ENCODE data around the gene LSM10.

Gene LSM10

DNA sequence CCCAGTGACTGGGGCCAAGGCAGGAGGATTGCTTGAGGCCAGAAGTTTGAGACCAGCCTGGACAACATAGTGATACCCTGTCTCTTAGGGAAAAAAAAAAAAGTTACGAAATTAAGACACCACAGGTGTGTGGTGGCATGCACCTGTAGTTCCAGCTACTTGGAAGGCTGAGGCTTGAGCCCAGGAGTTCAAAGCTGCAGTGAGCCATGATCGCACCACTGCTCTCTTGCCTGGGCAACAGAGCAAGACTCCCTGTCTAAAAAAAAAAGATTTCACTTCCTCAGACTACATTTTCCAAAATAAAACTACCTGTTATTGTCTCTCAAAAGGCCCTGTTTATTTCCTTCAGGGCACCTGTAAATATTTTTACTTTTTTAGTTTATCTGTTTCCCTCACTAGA is 7.3 kb downstream of the LSM10 start:
- H3K4me3 ChIP-seq (ENCODE audit: low read depth, low read length): no peak overlapping the region
- TF ChIP-seq, protein P1, sequence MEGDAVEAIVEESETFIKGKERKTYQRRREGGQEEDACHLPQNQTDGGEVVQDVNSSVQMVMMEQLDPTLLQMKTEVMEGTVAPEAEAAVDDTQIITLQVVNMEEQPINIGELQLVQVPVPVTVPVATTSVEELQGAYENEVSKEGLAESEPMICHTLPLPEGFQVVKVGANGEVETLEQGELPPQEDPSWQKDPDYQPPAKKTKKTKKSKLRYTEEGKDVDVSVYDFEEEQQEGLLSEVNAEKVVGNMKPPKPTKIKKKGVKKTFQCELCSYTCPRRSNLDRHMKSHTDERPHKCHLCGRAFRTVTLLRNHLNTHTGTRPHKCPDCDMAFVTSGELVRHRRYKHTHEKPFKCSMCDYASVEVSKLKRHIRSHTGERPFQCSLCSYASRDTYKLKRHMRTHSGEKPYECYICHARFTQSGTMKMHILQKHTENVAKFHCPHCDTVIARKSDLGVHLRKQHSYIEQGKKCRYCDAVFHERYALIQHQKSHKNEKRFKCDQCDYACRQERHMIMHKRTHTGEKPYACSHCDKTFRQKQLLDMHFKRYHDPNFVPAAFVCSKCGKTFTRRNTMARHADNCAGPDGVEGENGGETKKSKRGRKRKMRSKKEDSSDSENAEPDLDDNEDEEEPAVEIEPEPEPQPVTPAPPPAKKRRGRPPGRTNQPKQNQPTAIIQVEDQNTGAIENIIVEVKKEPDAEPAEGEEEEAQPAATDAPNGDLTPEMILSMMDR (IDR thresholded peaks at IDR 0.05; ENCODE audit: low read depth, low read length): no peak

DNA sequence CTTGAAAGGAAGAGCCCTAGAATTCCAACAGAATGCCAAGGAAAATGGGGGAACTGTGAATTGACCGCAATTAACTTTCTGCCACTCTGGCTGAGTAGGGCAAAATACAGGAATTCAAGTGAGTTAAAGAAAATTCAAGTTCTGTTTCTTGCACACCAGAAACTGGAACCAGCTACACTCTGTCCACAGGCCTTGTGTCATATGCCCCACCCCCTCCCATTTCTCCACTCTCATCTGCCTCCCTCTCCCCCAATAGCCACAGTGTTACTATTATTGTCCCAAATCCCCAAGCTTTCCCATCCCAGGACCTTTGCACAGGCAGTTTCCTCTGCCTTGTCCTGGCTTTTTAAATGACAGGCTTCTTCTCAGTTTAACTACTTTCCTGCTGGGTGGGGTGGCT is 7.7 kb downstream of the LSM10 start:
- TF ChIP-seq, protein P1 (IDR thresholded peaks at IDR 0.05; ENCODE audit: low read depth, low read length): no peak
- no peak overlapping the region for H3K4me3 ChIP-seq (ENCODE audit: low read depth, low read length)

DNA sequence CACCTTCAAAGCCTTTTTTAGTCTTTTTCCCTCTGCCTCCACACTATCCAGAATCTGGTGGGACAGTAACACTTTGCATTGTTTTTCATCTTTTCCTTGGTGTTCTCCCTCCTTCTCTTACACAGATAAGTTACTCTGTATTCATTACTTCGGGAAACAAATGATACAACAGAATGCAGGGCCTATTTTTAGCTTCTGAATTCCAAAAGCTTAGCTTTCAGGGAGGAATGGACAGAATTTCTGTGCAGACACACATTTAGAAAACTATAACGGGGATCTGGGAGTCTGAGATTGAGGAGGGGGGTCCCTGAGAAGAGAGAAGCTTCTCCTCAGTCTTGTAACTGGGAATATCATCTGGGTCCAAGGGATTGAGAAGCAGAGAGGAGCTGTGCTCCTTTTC is 8.4 kb downstream of the LSM10 start:
- no peak overlapping the region for H3K4me3 ChIP-seq (ENCODE audit: low read depth, low read length)

DNA sequence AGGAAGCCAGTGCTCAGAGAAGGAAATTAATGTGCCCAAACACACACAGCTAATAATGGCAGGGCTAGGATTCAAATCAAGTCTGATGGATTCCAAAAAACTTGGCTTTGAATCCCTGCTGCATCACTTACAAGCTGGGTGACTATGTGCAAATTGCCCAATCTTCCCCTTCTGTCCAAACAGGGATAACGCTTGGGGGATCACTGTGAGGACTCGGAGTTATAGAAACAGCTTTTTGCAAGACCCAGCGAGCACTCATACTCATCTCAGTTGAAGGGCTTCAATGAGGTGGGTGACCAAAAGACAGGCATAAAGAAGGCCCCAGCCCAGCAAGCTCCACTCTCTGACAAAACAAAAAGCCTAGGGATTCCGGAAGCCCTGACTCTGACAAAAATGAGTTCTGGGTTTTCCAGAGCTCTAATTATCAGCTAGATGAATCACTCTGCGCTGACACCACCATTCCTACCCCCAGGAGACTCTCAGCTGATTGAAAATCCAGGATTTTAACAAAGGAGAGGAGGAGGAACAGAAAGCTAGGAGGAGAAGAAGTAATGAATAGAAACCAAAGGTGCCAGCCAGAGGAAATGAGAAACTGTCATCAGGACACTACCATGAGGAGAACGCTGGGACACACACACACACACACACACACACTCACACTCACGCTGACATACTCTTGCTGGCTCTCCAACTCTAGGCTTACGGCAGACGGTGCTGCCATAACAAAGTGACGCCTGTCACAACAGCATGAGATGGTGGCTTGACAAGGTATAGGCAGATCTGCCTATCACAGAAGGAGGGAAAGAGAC is 10.4 kb downstream of the LSM10 start:
- H3K4me3 ChIP-seq (ENCODE audit: low read depth, low read length): peak overlapping the region; percentile 65
- TF ChIP-seq, protein P1 (IDR thresholded peaks at IDR 0.05; ENCODE audit: low read depth, low read length): no peak

More for the DNA sequence above, 8.4 kb downstream of the LSM10 start:
- TF ChIP-seq, protein P1 (IDR thresholded peaks at IDR 0.05; ENCODE audit: low read depth, low read length): no peak

DNA sequence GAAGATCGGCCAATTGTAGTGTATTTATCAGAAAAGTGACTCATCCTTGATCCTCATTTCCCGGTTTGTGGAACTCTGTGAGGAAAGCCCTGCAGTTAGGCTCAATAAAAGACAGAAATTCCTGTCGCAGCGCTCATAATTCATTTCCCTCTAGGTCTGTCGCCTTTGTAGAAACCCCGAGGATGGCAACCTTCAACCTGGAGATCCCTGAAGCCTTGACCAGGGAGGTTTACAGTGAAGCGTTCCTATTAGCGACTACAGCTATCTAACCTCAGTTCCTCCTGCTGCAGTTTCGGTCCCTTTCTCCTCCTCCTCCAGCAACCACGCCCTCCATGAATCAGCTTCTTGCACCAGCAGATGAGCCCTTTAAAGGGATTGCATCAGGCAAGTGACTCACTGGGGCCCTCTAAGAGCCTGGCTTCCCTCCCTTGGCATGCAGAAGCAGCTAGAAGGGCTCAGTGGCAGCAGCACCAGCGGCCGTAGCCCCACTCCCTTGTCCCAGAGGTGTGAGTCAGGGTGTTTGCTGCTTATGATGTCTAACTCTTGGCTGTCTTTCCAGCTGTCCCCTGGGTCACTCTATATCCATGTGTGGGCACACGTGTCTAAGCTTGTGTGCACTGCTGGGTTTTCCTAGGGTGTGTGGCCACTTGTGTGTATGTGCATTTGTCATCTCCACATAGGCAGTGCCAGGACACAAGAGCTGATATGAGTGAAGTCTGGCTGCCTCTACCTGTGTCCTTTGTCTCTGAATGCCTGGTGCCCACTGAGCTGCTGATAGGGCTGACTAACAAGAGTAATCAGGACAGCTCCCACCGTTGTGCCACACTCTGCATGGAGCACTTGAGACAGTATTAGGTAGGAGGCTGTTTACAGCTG is 11.2 kb downstream of the LSM10 start:
- TF ChIP-seq, protein P1 (IDR thresholded peaks at IDR 0.05; ENCODE audit: low read depth, low read length): no peak
- peak overlapping the region; percentile 65 for H3K4me3 ChIP-seq (ENCODE audit: low read depth, low read length)

DNA sequence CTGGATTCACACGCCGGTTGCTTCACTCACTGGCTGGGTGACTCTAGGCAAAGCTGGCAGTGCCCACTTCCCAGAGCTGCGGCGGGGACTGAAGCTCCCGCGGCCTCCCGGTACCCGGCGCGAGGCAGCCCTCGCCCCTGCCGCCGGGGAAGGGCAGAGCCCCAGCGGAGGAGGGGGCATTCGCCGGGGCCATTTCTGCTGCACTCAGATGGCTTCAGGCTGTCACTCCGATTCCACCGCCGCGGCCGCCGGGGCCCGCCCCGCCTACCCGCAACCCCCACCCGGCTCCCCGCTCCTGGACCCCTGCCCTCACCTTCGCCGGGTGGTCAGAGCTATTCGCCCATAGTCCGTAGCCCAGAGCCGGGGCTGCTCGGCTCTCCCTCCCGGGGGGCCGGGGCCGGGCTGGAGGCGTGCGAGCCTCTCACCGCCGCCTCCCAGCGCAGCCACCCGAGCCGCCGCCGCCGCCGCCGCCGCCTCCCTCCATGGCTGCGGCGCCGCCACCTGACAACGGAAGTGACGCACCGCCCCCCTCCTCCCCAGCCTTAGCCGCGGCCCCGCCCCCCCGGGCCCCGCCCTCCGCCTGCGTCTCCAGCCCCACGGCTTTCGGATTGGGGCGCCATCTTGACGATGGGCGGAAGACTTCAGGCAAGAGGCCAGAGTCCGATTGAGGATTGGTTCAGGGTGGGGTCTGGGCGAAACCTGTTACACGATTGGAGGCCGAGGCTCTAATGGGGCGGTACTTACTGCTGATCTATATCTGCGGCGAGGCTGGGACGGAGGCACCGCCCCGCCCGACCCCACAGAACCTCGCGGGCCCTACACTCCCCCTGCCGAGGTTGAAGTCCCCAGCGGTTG is 12.1 kb downstream of the LSM10 start, which contains the start of gene STK40:
Gene STK40 (minus strand): TSS at position 515 of the 855 bp plus-strand sequence. CDS start 24,592 bp downstream, outside the sequence.
- TF ChIP-seq, protein P1 (IDR thresholded peaks at IDR 0.05; ENCODE audit: low read depth, low read length): no peak
- H3K4me3 ChIP-seq (ENCODE audit: low read depth, low read length): peak within 1 kb of the TSS; percentile 95

Data from WI38 (cell line).